Stimulated activated CD8-positive, alpha-beta memory T cell treated with anti-CD3 and anti-CD28 coated beads, Interleukin-12 subunit alpha, Interleukin-12 subunit beta, amount 100 ng/mL, for 1 hour (primary cell): ENCODE data around the gene CCR3.

Source experiments
- DNase-seq: peaks from one replicate; pipeline ENCODE4 v3.0.0-alpha.2; 2020; ENCODE audit warnings: low read depth

The CCR3 gene

DNA sequence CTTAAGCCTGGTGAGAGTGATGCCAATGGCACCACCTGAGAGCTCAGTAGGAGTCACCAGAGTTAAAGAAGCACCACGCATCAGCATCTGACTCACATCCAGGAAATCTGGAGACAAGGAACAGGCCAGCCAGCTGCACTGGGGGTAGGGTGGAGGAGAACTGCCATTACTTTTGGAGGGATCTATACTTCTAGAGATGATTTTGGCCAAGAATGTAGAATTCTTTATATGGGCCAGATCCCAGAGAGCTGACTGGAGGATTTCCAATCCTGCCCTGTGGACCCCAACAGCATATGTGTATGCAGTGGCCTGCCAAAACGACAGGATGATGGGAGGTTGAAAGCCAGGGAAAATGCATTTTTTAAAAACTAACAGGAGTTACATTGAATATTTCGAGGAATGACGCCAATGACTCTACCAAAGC lies 29.8 kb downstream of the CCR3 start:
- no peak for DNase-seq

- peak; percentile 58 for DNase-seq
These were observed 34.3 kb downstream of the CCR3 start for GRCh38 chr3:46276497-46277099.

DNA sequence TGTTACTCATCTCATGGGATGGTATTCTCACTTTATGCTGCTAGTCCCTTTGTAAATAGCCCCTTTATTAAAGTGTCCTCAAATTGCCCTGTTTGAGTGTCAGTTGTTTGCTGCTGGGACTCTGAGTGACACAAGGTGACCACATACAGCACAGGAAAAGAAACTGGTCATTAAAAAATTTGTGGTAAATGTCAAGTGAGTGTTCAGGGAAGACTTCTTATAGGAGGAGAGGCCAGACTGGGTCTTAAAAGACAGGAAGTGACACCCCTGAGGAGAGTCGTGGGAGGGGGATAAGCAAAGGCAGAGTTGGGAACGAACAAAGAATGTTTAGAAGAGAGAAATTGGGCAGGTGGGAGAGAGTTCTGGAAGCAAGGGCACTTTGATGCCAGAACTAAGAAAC lies 35.2 kb downstream of the CCR3 start:
- DNase-seq = no peak

DNA sequence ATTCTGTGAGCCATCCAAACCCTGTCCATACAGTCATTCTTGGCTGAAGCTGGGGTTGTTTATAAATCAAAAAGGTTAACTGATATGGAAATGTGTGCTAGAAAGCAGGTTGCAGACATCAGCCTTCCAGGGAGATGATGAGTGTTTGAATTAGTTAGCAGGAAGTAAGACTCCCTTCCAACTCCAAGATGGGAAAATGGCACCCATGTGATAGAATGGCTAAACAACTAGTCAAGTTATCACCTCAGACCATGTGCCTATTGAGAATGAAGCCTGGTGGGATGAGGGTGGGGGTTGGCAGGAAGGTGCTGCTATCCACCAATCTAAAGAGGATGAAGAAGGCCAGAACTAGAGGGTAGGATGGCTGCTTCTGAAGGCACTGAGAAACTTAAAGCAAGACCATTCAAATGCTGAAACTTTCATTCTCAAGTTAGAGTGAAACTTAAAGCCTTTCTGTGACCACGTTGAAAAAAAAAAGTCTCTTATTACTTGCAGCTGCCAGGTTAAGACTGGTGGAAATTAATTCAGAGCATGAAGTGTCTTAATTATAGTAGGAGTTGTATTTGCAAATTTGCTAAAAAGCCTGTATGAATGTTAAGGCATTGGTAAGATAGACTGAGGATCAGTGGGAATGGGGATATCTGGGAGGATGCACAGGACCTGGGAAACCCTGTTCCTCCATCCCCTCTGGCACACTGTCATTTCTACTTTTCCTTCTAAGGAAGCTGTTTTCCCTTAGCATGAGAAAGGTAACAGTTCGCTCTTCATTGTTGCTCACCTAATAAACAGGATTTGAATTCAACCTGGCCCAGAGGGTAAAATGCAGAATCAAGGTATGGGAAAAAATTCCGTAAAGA lies 36.8 kb downstream of the CCR3 start:
- DNase-seq = no peak

DNA sequence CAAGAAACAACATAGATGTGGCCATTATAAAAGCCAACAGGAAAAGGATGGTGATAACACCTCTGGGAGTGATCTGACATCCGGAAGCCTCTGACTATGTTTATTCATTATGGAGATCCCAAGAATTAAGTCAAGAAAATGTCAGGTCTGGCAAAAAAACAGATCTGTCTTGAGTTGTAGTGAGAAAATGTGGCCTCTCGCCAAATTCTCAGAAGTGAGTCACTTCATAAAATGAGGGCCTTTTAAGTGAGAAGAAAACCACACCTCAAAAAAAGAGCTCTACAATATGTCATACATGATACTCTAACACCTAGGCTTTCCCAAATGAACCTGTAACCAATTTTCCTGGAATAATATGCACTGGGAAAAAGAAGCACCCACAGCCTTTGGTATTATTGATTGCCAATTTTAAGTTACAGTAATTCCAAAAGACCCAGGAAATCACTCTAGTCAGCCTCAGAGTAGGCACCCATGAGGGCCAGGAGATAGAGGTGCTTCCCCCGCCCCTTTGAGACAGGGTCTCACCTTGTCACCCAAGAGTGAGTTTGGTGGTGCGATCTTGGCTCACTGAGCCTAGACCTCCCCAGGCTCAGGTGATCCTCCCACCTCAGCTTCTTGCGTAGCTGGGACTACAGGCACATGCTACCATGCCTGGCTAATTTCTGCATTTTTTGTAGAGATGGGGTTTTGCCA lies 38.0 kb downstream of the CCR3 start:
- peak; percentile 37 for DNase-seq

GRCh38 chr3:46281551-46281950 lies 39.3 kb downstream of the CCR3 start:
- DNase-seq = no peak

DNA sequence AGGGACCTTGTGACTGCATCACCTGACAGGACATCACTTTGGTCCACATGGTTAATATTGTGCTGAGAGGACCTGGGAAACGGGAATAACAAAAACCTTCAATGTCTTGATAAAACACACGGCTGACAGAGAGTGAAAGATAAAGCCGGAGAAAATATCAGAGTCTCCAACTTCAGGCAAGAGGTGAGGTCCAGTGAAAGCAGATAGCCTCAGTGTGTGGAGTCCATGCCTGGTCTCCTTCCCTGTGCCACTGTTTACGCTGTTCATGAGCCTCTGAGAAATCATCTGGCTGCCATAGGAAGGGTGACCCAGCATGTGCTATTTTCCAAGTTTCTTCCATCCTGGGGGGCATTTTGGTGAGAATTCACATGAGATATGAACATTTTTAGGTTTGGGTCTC lies 39.8 kb downstream of the CCR3 start:
- no peak for DNase-seq

- DNase-seq = no peak
These were observed 40.4 kb downstream of the CCR3 start for GRCh38 chr3:46282696-46283095.

DNA sequence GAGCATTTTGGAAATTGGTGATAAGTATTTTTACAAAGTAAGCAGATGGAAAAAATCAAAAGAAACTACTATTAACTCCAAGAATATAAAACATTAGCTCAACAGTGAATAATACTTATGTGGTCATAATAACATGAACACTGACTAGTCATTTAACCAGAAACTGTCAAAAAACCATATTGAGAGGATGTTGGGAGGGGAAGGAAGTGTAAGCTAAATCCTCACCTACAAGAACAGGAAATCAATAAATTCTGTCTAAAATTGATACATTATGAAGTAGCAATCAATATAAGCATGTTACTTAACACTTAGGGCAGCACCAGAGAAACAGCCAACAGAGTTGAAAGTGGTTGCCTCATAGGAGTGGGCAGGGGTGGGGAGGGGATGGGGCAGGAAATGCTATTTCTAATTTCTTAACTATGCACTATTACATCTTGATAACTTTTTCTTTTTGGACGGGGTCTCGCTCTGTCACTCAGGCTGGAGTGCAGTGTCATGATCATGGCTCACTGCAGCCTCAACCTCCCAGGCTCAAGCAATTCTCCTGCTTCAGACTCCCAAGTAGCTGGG lies 41.7 kb downstream of the CCR3 start:
- DNase-seq = no peak

DNA sequence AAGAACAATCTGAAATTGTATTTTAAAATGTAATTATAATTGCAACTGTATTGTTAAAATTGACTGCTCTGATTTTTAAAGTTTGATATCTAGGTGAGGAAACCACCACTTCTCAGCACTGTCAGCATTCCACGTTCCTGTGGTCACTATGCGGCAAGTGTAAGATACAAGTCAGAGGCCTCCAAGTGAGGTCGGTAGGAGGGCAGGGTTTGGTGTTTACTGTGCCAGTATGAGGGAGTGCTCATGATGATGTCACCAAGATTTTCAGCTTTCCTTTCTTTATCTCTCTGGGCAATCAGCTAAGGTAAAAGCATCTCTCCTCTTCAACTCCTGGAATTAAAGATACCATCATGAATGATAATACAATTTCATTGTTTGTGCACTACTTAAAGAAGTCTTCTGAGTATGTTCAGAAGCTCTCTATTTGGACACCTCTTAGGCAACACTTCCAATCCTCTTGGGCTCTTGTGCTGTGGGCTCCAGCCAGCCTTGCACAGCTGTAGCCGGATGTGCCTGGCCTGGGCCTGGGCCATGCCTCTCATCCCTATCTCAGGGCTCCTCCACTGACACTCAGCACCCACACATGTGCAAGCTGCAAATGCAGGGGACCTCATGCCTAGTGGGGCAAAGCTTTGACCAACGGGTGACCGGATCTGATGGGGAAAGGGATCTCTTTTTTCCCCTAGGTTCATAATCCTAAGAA lies 42.9 kb downstream of the CCR3 start:
- DNase-seq = peak; percentile 13

- DNase-seq = no peak
These were observed 43.8 kb downstream of the CCR3 start for GRCh38 chr3:46285931-46286619.

- no peak for DNase-seq
These were observed 44.8 kb downstream of the CCR3 start for GRCh38 chr3:46286947-46287565.

GRCh38 chr3:46289551-46289950 lies 47.3 kb downstream of the CCR3 start:
- DNase-seq = no peak

DNA sequence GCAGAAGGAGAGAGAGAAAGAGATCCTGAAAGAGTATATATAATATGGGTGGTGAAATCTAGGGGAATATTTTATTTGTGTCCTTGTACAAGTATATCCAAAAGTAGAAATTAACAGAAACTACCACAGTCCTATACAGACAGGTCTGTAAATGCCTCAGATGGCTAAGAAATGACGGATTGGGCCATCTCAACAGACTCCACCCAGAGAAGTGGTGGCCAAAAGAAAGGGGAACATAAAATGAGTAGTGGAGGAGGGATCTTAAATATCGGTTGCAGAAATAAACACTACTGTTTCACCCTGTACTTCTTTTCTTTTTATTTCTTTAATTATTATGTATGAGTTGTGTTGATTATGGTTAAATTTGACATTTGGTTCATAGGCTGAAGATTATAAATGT lies 47.7 kb downstream of the CCR3 start:
- no peak for DNase-seq

DNA sequence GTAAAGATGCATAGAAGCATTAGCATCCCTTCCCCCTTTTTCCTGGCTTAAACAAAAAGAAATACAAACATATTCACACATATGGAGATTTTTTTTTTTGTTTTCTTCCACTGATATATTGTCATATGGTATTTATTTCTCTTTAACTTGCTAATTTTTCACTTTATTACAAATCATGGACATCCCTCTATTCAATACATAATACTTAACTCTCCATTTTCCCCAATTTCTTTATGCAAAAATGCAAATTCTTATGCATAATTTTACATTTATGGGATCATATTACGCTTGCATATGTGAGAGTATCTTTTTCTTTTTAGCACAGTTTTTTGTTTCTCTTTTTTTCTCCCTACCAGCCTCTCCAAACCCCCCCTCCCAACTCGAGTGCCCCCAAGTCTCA lies 48.8 kb downstream of the CCR3 start:
- no peak for DNase-seq

DNA sequence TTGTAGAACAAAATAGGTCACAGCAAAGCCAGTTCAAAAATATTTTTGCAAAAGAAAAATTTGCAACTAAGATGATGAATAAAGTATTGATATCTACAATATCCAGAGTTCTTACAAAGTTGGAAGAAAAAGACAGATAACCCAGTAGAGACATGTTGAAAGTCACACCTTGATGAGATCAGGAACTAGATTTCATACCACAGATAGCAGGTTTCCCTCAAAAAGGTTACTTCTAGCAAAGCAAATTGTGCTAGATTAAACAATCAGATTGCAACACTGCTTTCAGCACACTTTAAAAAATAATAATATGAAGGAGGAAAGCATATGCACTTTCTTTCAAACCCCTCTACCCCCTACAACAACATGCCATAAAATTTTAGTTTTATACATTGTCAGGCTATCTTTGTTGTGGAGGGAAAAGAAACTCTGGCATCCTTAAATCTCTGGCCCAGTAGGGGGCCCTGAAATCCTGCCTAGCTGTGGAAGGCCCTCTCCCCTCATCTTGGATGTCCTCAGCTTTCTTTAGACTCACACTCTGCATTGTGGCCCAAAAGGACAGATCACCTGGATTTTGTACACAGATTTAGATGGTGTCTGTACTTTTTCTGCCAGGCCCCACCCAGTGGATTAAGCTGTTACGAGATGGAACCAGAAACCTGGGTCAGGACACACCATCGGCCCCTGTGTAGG lies 50.9 kb downstream of the CCR3 start:
- no peak for DNase-seq

GRCh38 chr3:46293991-46294833 lies 52.0 kb downstream of the CCR3 start:
- DNase-seq = no peak

DNA sequence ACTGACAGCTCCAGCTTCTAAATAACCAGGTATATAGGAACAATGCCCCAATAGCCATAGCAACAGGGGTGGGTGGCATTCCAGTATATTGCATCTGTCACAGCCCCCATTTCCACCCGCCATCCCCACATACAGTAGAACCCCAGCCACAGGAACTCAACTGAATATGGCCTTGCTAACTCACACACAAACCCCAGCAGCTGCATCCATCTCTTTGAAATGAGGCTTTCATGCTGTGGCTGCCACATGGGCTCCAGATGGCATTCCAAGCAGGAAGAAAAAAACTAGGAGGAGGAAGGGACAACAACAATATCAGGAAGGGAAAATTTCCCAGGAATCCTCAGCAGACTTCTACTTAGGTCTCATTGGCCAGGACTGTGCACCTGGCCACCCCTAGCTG lies 54.6 kb downstream of the CCR3 start:
- no peak for DNase-seq

GRCh38 chr3:46297658-46298423 lies 55.6 kb downstream of the CCR3 start:
- no peak for DNase-seq
